Measurements from ENCODE around the gene NR3C1.

DNA sequence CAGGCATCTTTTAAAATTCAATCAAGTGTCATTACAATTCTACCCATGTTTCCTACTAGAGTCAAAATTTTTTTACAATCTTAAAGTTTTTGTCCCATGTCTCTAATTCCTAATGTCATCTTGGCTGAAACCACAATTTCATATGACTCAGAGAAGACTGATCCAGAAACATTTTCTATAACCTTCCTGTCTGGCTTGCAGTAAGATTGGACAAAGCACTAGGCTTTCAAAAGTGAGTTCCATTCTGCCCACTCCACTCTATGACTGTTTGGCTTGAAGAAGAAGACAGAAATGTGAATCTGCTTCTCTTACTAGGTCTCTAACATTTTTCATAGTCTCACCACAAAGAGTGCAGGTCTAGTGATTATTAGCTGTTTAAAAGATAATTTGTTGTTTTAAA lies 88.8 kb downstream of the NR3C1 start:
- TF ChIP-seq, protein P1, sequence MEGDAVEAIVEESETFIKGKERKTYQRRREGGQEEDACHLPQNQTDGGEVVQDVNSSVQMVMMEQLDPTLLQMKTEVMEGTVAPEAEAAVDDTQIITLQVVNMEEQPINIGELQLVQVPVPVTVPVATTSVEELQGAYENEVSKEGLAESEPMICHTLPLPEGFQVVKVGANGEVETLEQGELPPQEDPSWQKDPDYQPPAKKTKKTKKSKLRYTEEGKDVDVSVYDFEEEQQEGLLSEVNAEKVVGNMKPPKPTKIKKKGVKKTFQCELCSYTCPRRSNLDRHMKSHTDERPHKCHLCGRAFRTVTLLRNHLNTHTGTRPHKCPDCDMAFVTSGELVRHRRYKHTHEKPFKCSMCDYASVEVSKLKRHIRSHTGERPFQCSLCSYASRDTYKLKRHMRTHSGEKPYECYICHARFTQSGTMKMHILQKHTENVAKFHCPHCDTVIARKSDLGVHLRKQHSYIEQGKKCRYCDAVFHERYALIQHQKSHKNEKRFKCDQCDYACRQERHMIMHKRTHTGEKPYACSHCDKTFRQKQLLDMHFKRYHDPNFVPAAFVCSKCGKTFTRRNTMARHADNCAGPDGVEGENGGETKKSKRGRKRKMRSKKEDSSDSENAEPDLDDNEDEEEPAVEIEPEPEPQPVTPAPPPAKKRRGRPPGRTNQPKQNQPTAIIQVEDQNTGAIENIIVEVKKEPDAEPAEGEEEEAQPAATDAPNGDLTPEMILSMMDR (conservative IDR thresholded peaks at IDR 0.05; ENCODE audit: low read depth, low read length) = no peak
- TF ChIP-seq EZH2 (IDR thresholded peaks at IDR 0.05; ENCODE audit: borderline replicate concordance, low read depth, low read length, poor library complexity, severe bottlenecking) = no peak

Data from A673 (cell line).